ENCODE measurements around the gene POLR3G.

The POLR3G gene

DNA sequence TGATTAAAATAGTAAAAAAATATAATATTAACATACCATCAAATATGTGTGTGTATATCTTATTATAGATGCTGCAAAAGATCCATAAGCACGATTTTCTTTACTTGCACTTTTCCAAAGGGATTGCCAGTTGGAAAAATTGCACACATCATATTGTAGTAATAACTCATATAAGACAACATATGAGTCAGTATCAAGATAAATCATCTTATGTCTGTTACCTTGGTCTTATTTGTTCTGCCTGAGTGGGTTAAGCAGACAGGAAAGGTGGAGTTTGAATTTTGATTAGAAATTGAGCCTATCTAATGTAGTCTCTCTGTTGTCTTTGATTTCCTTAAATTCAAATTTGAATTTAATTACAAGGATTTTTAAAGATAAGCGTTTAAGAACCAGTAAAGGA lies 30.1 kb downstream of the POLR3G start:
- DNase-seq, result no peak

GRCh38 chr5:90506221-90506620 lies 31.6 kb downstream of the POLR3G start:
- no peak for DNase-seq

DNA sequence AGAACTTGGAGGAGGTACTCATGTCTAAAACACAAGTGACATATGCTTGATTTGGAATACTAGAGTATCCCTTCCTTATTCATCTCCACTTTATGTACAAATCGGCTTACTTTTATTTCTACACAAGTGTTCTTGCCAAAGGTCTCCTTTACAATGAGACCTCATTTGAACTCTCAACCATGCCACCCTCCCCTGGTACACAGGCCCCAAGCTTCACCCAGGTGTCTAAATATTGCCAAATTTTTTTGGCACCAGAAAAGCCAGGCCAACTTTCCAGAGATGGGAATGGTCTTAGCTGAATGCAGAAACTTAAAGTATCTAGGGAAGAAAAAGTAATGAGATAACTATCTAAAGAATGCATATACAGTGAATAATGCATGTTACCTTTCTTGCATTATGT lies 35.8 kb downstream of the POLR3G start:
- DNase-seq, result no peak

GRCh38 chr5:90514520-90514919 lies 39.9 kb downstream of the POLR3G start:
- DNase-seq, result no peak

DNA sequence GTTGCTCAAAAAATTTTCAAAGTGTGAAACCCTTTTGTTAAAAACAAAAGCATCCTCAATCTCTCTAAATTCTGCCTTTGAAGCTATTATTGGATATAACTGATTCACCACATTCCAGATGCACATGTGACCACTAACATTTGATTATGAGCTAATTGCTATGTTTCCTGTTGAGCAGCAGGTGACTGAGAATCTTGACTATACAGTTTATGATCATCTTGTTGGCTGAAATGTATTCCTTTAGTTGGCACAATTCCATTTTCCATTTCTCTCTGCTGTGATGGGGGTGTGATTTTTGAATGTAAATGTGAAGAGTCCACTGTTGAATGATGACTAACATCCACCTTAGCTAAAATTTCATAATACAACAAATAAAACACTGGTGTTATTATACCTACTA lies 44.0 kb downstream of the POLR3G start:
- no peak for DNase-seq

DNA sequence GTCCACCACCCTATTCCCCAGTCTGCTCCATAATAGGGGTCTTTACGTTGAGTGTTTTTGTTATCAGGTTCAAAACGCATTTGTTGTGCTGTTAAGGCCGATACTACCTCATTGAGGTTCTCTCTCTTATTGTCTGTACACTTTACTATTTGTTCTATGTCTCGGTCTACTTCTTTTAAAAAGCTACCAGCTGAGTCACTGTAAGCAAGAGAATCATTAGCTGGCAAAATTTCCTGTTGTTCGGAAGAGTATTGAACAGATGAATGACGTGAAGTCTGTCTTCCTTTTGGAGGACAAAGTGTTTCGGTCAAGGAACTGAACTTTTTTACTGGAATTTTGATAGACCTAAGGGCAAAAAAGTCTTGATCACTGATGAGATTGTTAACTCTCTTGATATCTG lies 44.4 kb downstream of the POLR3G start:
- DNase-seq, result no peak

- peak; percentile 5 for DNase-seq
These were observed 54.0 kb downstream of the POLR3G start for GRCh38 chr5:90528601-90529193.

GRCh38 chr5:90529194-90529938 lies 54.7 kb downstream of the POLR3G start, which contains the start of gene LYSMD3:
Gene LYSMD3 (minus strand): TSS chr5:90529584. CDS start chr5:90525289, 4,295 bp downstream.
- peak; percentile 64 for DNase-seq

- DNase-seq, result peak; percentile 23
These were observed 55.4 kb downstream of the POLR3G start for GRCh38 chr5:90529939-90530677.

GRCh38 chr5:90530736-90531487 lies 56.2 kb downstream of the POLR3G start:
- no peak for DNase-seq

- DNase-seq, result no peak
These were observed 59.1 kb downstream of the POLR3G start for GRCh38 chr5:90533794-90534193.

DNA sequence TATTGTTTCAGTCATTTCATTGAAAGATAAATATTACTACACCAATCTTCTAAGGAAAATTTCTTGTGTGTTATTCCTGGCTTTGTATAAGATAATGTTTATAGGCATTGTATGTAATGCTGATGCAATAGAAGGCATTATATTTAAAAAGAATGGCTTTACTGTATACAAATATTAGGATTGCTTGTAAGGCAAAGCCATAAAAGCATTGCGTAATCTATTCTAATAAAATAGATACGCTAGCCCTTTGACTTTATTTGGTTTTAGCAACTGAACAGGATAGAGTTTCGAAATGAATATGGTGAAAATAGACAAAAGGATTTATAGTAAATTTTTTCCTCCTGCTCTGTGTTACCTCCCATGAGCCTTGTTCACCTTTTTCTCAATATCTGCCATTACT lies 60.3 kb downstream of the POLR3G start:
- DNase-seq, result no peak

- no peak for DNase-seq
These were observed 68.3 kb downstream of the POLR3G start for GRCh38 chr5:90542827-90543519.

GRCh38 chr5:90545511-90545910 lies 70.8 kb downstream of the POLR3G start:
- no peak for DNase-seq

- DNase-seq, result no peak
These were observed 71.7 kb downstream of the POLR3G start for GRCh38 chr5:90546216-90546837.

- DNase-seq, result no peak
These were observed 72.4 kb downstream of the POLR3G start for GRCh38 chr5:90547072-90547536.

DNA sequence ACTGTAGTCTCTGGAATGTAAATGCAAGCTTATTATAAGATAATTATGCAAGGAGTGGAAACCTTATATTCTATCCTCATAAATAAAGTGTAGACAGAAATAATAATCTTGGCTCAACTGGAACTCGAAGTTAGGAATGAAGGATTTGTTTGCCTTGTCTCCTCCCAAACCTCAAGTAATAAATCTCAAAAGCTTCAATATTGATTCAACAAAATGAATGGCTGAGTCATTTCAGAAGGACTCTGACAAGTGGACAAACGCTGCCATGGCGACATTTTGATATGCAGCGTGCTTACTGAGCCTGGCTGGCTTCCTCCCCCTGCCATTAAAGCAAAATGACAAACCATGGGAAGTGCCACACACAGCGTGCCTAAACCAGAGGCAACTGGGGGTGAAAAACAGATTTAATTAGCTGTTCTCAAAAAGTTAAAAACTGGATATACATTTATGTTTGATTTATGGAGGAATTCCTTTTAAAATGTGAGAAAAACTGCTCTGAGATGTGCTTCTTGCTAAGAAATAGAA lies 73.5 kb downstream of the POLR3G start:
- no peak for DNase-seq

DNA sequence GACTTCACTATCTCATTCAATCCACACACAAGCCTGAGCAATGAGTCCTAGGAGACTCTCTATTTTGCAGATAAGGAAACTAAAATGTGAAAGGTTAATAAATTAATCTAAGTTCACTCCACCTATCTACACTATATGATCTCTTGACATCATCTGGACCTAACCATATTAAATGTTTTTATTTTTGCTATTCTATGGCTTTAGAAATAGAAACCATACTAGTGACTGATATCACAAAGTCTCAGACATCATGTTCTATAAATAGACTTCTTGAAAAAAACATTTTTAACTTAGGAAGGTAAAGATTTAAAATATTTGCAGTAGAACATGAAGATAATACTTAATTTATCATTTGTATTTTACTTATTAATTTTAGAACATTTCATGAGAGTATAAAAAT lies 74.6 kb downstream of the POLR3G start:
- no peak for DNase-seq

GRCh38 chr5:90549729-90550275 lies 75.1 kb downstream of the POLR3G start:
- DNase-seq, result no peak

GRCh38 chr5:90550963-90551362 lies 76.3 kb downstream of the POLR3G start:
- DNase-seq, result no peak

DNA sequence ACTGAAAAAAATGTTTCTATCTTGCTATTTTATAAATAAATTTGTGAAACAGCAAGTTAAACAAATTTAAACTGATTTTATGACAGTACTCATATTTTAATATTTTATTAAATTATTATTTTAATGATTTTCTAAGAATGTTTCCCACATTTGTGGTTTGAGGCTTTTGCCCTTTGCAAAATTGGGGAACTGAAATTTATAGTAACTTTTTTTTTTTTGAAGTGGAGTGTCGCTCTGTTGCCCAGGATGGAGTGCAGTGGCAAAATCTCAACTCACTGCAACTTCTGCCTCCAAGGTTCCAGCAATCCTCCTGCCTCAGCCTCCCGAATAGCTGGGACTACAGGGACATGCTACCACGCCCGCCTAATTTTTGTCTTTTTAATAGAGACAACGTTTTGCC lies 76.7 kb downstream of the POLR3G start:
- DNase-seq, result no peak

Measured in NCI-H524 treated with DMSO at 0.1 percent for 48 hours (cell line).